ENCODE measurements around the gene AFG1L. TPM values are rescaled to one million over a fixed set of nuclear protein-coding genes. Genes with fewer than 3 reads are reported as not detected.

Gene AFG1L
- polyA plus RNA-seq, 1 of the 3 experiments (the other 2 are of a cell fraction) = 0.71 TPM

GRCh38 chr6:108564178-108564577, 269.3 kb downstream of the AFG1L start (continued):
- TF ChIP-seq EZH2phosphoT487 (IDR thresholded peaks at IDR 0.05; ENCODE audit: borderline replicate concordance, low read depth) (no peak), ZBTB33 (IDR thresholded peaks at IDR 0.05; ENCODE audit: borderline replicate concordance, low read depth) (peak; percentile 53), GABPA (IDR thresholded peaks at IDR 0.05; ENCODE audit: low read depth) (no peak), SMC3 (IDR thresholded peaks at IDR 0.05; ENCODE audit: low read depth, low read length) (no peak), RXRA (IDR thresholded peaks at IDR 0.05; ENCODE audit: borderline replicate concordance, low read depth) (peak; percentile 77), RFX5 (IDR thresholded peaks at IDR 0.05; ENCODE audit: low read length) (no peak), RCOR1 (IDR thresholded peaks at IDR 0.05; ENCODE audit: low read length) (no peak)

GRCh38 chr6:108565091-108565766, 270.4 kb downstream of the AFG1L start:
- DNase-seq = no peak
- Histone ChIP-seq H3K4me1 (ENCODE audit: control insufficient read depth in 1 of 2, insufficient read depth in 2 of 2, low read depth in 1 of 2, low read length in 1 of 2) (peaks cover 18 to 36% of the 10 kb centered on the region in 2 experiments; a peak in 3 of 4 replicates), H3K9ac (peak overlapping the region; percentile 29; the same call in 1 of the 2 replicates), H2AFZ (ENCODE audit: low read depth) (no peak overlapping the region), H3K27me3 (ENCODE audit: insufficient read depth) (no peaks in the 10 kb centered on the region), H3K27ac (ENCODE audit: low read depth in 2 of 2, low read length in 1 of 2) (peak overlapping the region; percentile 54 to 83), H3F3A (replicated peaks; ENCODE audit: insufficient read depth) (peaks cover 42% of the 10 kb centered on the region), H3K4me3 (ENCODE audit: low read depth in 2 of 2, low read length in 1 of 2) (0 out of 4 replicates have a peak overlapping the region, but pooled peaks of 1 of the 2 experiments have one; percentile 8), H3K9me3 (0 out of 2 replicates have a peak, but pooled peaks cover 3% of the 10 kb centered on the region), H4K20me1 (ENCODE audit: insufficient read depth) (peaks cover 69% of the 10 kb centered on the region), H3K9me2 (no peaks in the 10 kb centered on the region), H3K36me3 (replicated peaks in 1 of 2; ENCODE audit: control insufficient read depth in 1 of 2, insufficient read depth in 2 of 2, low read length in 1 of 2) (peaks cover 18 to 26% of the 10 kb centered on the region in 2 experiments), H3K79me2 (ENCODE audit: insufficient read depth) (peaks cover 82% of the 10 kb centered on the region), H3K4me2 (peak overlapping the region; percentile 60)
- 42% methylated on average over 4 of the region's 4 CpGs for WGBS (ENCODE audit: low lambda C conversion rate)
- POLR2A ChIA-PET = no interaction called here
- CTCF ChIA-PET = interaction anchor here (0.7 to 1.4 kb wide), 5 partner anchors 17 to 508 kb away, joined by 3 to 5 read pairs (median 3); no protein-coding TSS in a partner anchor
- TF ChIP-seq RXRA (IDR thresholded peaks at IDR 0.05; ENCODE audit: borderline replicate concordance, low read depth) = no peak
- no peak for TF ChIP-seq YY1 (IDR thresholded peaks at IDR 0.05; ENCODE audit: low read depth)
- TF ChIP-seq TAF1 (IDR thresholded peaks at IDR 0.05; ENCODE audit: borderline replicate concordance, low read depth, low read length) = no peak
- no peak for TF ChIP-seq FOSL2 (IDR thresholded peaks at IDR 0.05; ENCODE audit: borderline replicate concordance, low read depth)
- no peak for TF ChIP-seq MEF2A (IDR thresholded peaks at IDR 0.05; ENCODE audit: borderline replicate concordance, low read depth)
- TF ChIP-seq RCOR1 (IDR thresholded peaks at IDR 0.05; ENCODE audit: low read length) = no peak

- peaks cover 18 to 36% of the 10 kb centered on the region in 2 experiments; a peak in 3 of 4 replicates for H3K4me1 ChIP-seq (ENCODE audit: control insufficient read depth in 1 of 2, insufficient read depth in 2 of 2, low read depth in 1 of 2, low read length in 1 of 2)
- H3K4me2 ChIP-seq = peak overlapping the region; percentile 60
- TF ChIP-seq RXRA (IDR thresholded peaks at IDR 0.05; ENCODE audit: borderline replicate concordance, low read depth) (0 out of 2 replicates have a peak, but pooled peaks have one; percentile 37), RFX5 (IDR thresholded peaks at IDR 0.05; ENCODE audit: low read length) (no peak), NFIC (IDR thresholded peaks at IDR 0.05; ENCODE audit: borderline replicate concordance) (peak; percentile 46; the same call in 1 of the 2 replicates), EP300 (IDR thresholded peaks at IDR 0.05; ENCODE audit: borderline replicate concordance in 1 of 2, low read depth in 1 of 2, low read length in 1 of 2) (no peak), GABPA (IDR thresholded peaks at IDR 0.05; ENCODE audit: low read depth) (no peak), TCF12 (IDR thresholded peaks at IDR 0.05) (0 out of 2 replicates have a peak, but pooled peaks have one; percentile 17), CTCF (IDR thresholded peaks at IDR 0.05) (peak; percentile 24; the same call in 1 of the 2 replicates)
- H3K36me3 ChIP-seq (replicated peaks in 1 of 2; ENCODE audit: control insufficient read depth in 1 of 2, insufficient read depth in 2 of 2, low read length in 1 of 2) = peaks cover 23 to 28% of the 10 kb centered on the region in 2 experiments
- no peaks in the 10 kb centered on the region for H3K27me3 ChIP-seq (ENCODE audit: insufficient read depth)
- peaks cover 89% of the 10 kb centered on the region for H3K79me2 ChIP-seq (ENCODE audit: insufficient read depth)
- POLR2A ChIA-PET = interaction anchor here (0.6 kb wide), 1 partner anchor 12 kb away, joined by 3 read pairs; no protein-coding TSS in a partner anchor
- H2AFZ ChIP-seq (ENCODE audit: low read depth) = no peak overlapping the region
- no peaks in the 10 kb centered on the region for H3K9me2 ChIP-seq
- H4K20me1 ChIP-seq (ENCODE audit: insufficient read depth) = peaks cover 72% of the 10 kb centered on the region
- 0 out of 4 replicates have a peak overlapping the region, but pooled peaks of 1 of the 2 experiments have one; percentile 1 for H3K4me3 ChIP-seq (ENCODE audit: low read depth in 2 of 2, low read length in 1 of 2)
- CTCF ChIA-PET = interaction anchor here (0.9 to 1.0 kb wide), 3 partner anchors 16 to 272 kb away, joined by 3 read pairs; no protein-coding TSS in a partner anchor
- 0 out of 2 replicates have a peak, but pooled peaks cover 3% of the 10 kb centered on the region for H3K9me3 ChIP-seq
- H3K27ac ChIP-seq (ENCODE audit: low read depth in 2 of 2, low read length in 1 of 2) = peak overlapping the region; percentile 54 to 83
- WGBS (ENCODE audit: low lambda C conversion rate) = 9% methylated on average over 4 of the region's 4 CpGs
- H3K9ac ChIP-seq = peak overlapping the region; percentile 10; the same call in 1 of the 2 replicates
- peaks cover 42% of the 10 kb centered on the region for H3F3A ChIP-seq (replicated peaks; ENCODE audit: insufficient read depth)
- DNase-seq = no peak
Measured at GRCh38 chr6:108565893-108566292, 271.0 kb downstream of the AFG1L start.

All from SK-N-SH (cell line).